ENCODE data around the gene MEX3D. TPM values are rescaled to one million over a fixed set of nuclear protein-coding genes. Genes with fewer than 3 reads are reported as not detected.

Gene MEX3D
- total RNA-seq, 4 donors from 2014 or later: 4.9 to 7.9 (median 6.5) TPM

- no peak for TF ChIP-seq CTCF (IDR thresholded peaks at IDR 0.05; ENCODE audit: low read depth)
These were observed 38.1 kb upstream of the MEX3D start for GRCh38 chr19:1606138-1606651.

- TF ChIP-seq CTCF (IDR thresholded peaks at IDR 0.05; ENCODE audit: low read depth): no peak
These were observed 37.4 kb upstream of the MEX3D start, which contains the start of gene UQCR11 for GRCh38 chr19:1605236-1606137. UQCR11 (minus strand) TSS chr19:1605462; CDS start chr19:1605409, 53 bp downstream.

- TF ChIP-seq CTCF (IDR thresholded peaks at IDR 0.05; ENCODE audit: low read depth): no peak
These were observed 34.1 kb upstream of the MEX3D start for GRCh38 chr19:1602091-1602707.

GRCh38 chr19:1601613-1602064, 33.5 kb upstream of the MEX3D start:
- no peak for TF ChIP-seq CTCF (IDR thresholded peaks at IDR 0.05; ENCODE audit: low read depth)

- no peak for TF ChIP-seq CTCF (IDR thresholded peaks at IDR 0.05; ENCODE audit: low read depth)
These were observed 31.3 kb upstream of the MEX3D start for GRCh38 chr19:1599460-1599846.

GRCh38 chr19:1598777-1599459, 30.8 kb upstream of the MEX3D start:
- no peak for TF ChIP-seq CTCF (IDR thresholded peaks at IDR 0.05; ENCODE audit: low read depth)

GRCh38 chr19:1593501-1593772, 25.3 kb upstream of the MEX3D start:
- no peak for TF ChIP-seq CTCF (IDR thresholded peaks at IDR 0.05; ENCODE audit: low read depth)

Data from subcutaneous adipose tissue (tissue), 4 donors.